ENCODE measurements around the gene MKNK2. TPM values are rescaled to one million over a fixed set of nuclear protein-coding genes. Genes with fewer than 3 reads are reported as not detected.

Gene MKNK2
- total and polyA plus RNA-seq, 2 donors (not counting 3 experiments of a cell fraction or from before 2014, with no cell fraction given): 65.1 to 86.1 TPM

DNA sequence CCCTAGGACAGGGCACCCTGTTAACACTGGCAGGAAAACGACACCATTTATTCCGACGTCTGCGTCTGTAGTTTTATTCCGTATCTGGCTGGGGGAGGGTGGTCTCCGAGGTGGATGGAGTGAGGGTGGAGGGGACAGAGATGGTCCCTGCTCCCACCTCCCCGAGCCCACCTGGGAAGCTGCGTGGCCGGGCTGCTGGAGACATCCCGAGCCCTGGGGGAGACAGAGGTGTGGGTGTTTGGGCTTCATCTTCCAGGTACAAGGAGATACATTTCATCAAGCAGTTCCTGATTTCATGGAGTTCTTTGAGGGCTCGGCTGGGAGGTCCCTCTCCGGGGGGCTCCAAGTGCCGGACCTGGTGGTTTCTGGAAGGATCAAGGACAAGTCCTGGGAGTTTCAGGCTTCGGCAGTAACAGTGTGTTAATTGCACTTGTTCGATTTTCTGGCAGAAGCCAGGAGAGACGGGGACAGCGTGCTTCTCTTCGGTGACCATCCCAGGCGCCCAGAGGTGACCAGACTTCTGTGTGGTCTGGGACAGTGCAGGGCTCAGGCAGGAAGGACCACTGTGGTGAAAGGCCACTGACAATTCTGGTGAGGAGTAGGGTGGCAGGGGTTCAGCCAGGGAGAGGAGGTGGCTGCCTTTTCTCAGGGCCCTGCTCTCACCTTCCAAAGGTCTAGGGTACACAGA lies 20.1 kb upstream of the MKNK2 start:
- TSS peak; percentile 62 for BruUV-seq (replicated peaks)
- H3K4me3 ChIP-seq (replicated peaks in 1 of 3; ENCODE audit: insufficient read depth in 1 of 3, low read depth in 1 of 3, low read length in 3 of 3): no peak overlapping the region
- ChIA-PET POLR2A (interaction anchor here (0.7 kb wide), 1 partner anchor 717 kb away, joined by 3 read pairs; no protein-coding TSS in a partner anchor), CTCF (interaction anchor here (0.6 to 1.5 kb wide), 5 partner anchors 9 to 125 kb away, joined by 3 to 7 read pairs (median 4); no protein-coding TSS in a partner anchor)
- FAIRE-seq: no peak
- dilution Hi-C loops (cut with MboI; ENCODE audit: extremely low pct_ligation_motif_present, low sequenced_read_pairs) (no loop called here), intact Hi-C loops (cut with micrococcal nuclease) (no loop called here)
- no peak overlapping the region for H3K4me2 ChIP-seq (ENCODE audit: insufficient read depth, low read length)
- H3K9me3 ChIP-seq (replicated peaks; ENCODE audit: control insufficient read depth, insufficient read depth, low read length): no peaks in the 10 kb centered on the region
- H3K4me1 ChIP-seq (ENCODE audit: control insufficient read depth, extremely low read depth, insufficient read depth, low read length): no peaks in the 10 kb centered on the region
- no peak for DNase-seq (ENCODE audit: low read depth, low spot score)
- H3K27me3 ChIP-seq (ENCODE audit: control insufficient read depth in 2 of 2, insufficient read depth in 2 of 2, low read length in 2 of 2): no peaks in the 10 kb centered on the region
- no peak overlapping the region for H3K27ac ChIP-seq (ENCODE audit: insufficient read depth, low read depth, low read length)
- no peak overlapping the region for H3K9ac ChIP-seq (replicated peaks; ENCODE audit: extremely low read depth, insufficient read depth, low read length)
- H2AFZ ChIP-seq (ENCODE audit: low read depth, low read length): no peak overlapping the region
- H3K36me3 ChIP-seq (ENCODE audit: control insufficient read depth in 2 of 2, extremely low read depth in 1 of 2, insufficient read depth in 2 of 2, low read length in 2 of 2): peaks cover 0 to 21% of the 10 kb centered on the region in 2 experiments
- H3K79me2 ChIP-seq (ENCODE audit: control insufficient read depth, insufficient read depth, low read length): no peaks in the 10 kb centered on the region
- H3K9me1 ChIP-seq (replicated peaks; ENCODE audit: control insufficient read depth, extremely low read depth, insufficient read depth, low read length): no peaks in the 10 kb centered on the region
- no peaks in the 10 kb centered on the region for H4K20me1 ChIP-seq (replicated peaks; ENCODE audit: control insufficient read depth, extremely low read depth, insufficient read depth, low read length)
- TF ChIP-seq MYC (IDR thresholded peaks at IDR 0.05; ENCODE audit: low read depth, low read length): no peak
- TF ChIP-seq CTCF (IDR thresholded peaks at IDR 0.05; ENCODE audit: extremely low read depth in 1 of 2, insufficient read depth in 1 of 2, low read depth in 1 of 2, low read length in 2 of 2): no peak
- no peak for TF ChIP-seq GATA2 (IDR thresholded peaks at IDR 0.05; ENCODE audit: insufficient read depth, insufficient read length, low read depth, low read length)
- no peak for TF ChIP-seq EZH2 (IDR thresholded peaks at IDR 0.05; ENCODE audit: borderline replicate concordance, low read depth, low read length, severe bottlenecking)
- TF ChIP-seq FOS (IDR thresholded peaks at IDR 0.05; ENCODE audit: borderline replicate concordance, insufficient read depth, low read length): no peak
- TF ChIP-seq MAX (IDR thresholded peaks at IDR 0.05; ENCODE audit: insufficient read depth, insufficient read length): no peak
- TF ChIP-seq POLR2A (IDR thresholded peaks at IDR 0.05; ENCODE audit: low read depth, low read length): no peak
- no peak for TF ChIP-seq POLR2AphosphoS5 (IDR thresholded peaks at IDR 0.05; ENCODE audit: insufficient read depth, low read depth, low read length)
- no peak for TF ChIP-seq JUN (IDR thresholded peaks at IDR 0.05; ENCODE audit: borderline replicate concordance, insufficient read depth, insufficient read length, low read depth)

All from endothelial cell of umbilical vein (primary cell).